BLaER1 (cell line): ENCODE results near the gene FKBP14.

Experiments used
- H3K27ac ChIP-seq: shearing (Covaris generic); formaldehyde crosslinking; 2 replicates; pipeline ENCODE4 v1.8.1; 2022
- H3K27me3 ChIP-seq: shearing (Covaris generic); formaldehyde crosslinking; 2 replicates; pipeline ENCODE4 v1.8.1; 2022
- H3K36me3 ChIP-seq: shearing (Covaris generic); formaldehyde crosslinking; 2 replicates; pipeline ENCODE4 v1.8.1; 2022
- H3K4me1 ChIP-seq: shearing (Covaris generic); formaldehyde crosslinking; 2 replicates; pipeline ENCODE4 v1.8.1; 2022
- H3K4me2 ChIP-seq: shearing (Covaris generic); formaldehyde crosslinking; 2 replicates; pipeline ENCODE4 v1.8.1; 2022
- H3K4me3 ChIP-seq: shearing (Covaris generic); formaldehyde crosslinking; 2 replicates; pipeline ENCODE4 v1.8.1; 2022
- H3K9ac ChIP-seq: shearing (Covaris generic); formaldehyde crosslinking; 2 replicates; pipeline ENCODE4 v1.8.1; 2022
- H3K9me3 ChIP-seq: shearing (Covaris generic); formaldehyde crosslinking; 2 replicates; pipeline ENCODE4 v1.8.1; 2022
- H4K20me1 ChIP-seq: shearing (Covaris generic); formaldehyde crosslinking; 2 replicates; pipeline ENCODE4 v1.8.1; 2022
- Cebpa-rat ChIP-seq: shearing (Covaris generic); IDR thresholded peaks from 2 replicates; pipeline ENCODE4 v1.8.1; 2022

The FKBP14 gene

DNA sequence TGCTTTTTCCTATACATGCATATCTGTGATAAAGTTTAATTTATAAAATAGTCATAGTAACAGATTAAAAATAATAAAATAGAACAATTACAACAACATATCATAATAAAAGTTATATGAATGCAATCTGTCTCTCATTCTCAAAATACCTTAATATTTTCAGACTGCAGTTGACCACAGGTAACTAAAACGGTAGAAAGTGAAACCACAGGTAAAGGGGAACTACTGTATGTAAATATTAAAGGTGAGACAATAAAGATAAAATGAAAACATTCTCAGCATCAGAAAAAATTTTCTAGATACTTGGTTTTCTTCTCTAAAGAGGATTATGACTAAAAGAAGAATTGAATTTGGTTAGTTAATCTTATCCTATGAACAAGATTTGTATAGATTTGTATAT, 6.0 kb downstream of the FKBP14 start:
- Histone ChIP-seq H3K4me1 (peaks cover 23% of the 10 kb centered on the region), H3K4me3 (no peak overlapping the region), H3K4me2 (no peak overlapping the region), H4K20me1 (no peaks in the 10 kb centered on the region), H3K9me3 (no peaks in the 10 kb centered on the region), H3K9ac (no peak overlapping the region), H3K27ac (no peak overlapping the region), H3K36me3 (peaks cover 34% of the 10 kb centered on the region), H3K27me3 (no peaks in the 10 kb centered on the region)
- TF ChIP-seq Cebpa-rat: no peak

DNA sequence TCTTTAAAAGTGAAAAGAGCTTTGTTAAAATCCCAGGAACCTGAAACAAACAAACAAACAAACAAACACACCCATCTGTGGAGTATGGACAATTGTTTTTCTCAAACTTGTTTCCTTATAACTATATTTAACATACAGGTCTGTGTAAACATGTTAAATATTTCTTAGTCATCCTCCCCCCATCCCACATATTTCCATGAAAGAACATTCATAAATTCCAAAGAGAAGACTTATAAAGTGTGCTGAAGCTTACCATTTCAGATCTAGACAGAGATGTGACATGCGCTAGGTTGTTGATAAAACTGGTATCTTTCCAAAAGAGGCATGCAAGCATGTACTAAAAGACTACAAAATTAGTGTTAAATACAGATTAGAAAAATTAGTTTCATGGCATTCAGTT, 6.5 kb downstream of the FKBP14 start:
- no peaks in the 10 kb centered on the region for H3K9me3 ChIP-seq
- H3K4me2 ChIP-seq: no peak overlapping the region
- H3K4me3 ChIP-seq: no peak overlapping the region
- peaks cover 18% of the 10 kb centered on the region for H3K4me1 ChIP-seq
- H3K9ac ChIP-seq: no peak overlapping the region
- H4K20me1 ChIP-seq: no peaks in the 10 kb centered on the region
- no peak overlapping the region for H3K27ac ChIP-seq
- H3K36me3 ChIP-seq: peaks cover 38% of the 10 kb centered on the region
- TF ChIP-seq Cebpa-rat: no peak
- H3K27me3 ChIP-seq: no peaks in the 10 kb centered on the region

DNA sequence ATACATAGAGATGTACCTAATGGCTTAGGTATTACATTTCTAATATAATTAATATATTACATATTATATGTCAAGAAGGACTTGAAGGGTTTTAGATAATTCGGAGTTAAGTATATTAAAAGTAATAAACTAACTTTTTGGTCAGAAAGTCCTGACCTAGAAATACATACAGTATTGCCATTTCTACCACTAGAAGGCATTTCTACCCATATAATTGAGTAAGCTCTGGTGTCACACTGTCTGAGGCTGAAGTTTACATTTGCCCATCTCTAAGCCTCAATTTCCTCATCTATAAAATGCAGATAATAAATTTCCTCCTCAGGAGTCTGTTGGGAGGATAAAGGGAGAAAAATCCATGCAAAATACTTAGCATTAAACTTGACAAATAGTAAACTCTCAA, 7.1 kb downstream of the FKBP14 start:
- H3K9ac ChIP-seq: no peak overlapping the region
- no peaks in the 10 kb centered on the region for H3K9me3 ChIP-seq
- H3K4me1 ChIP-seq: peaks cover 12% of the 10 kb centered on the region
- peaks cover 39% of the 10 kb centered on the region for H3K36me3 ChIP-seq
- no peak overlapping the region for H3K27ac ChIP-seq
- H3K4me2 ChIP-seq: no peak overlapping the region
- no peak for TF ChIP-seq Cebpa-rat
- H3K4me3 ChIP-seq: no peak overlapping the region
- H3K27me3 ChIP-seq: no peaks in the 10 kb centered on the region
- H4K20me1 ChIP-seq: no peaks in the 10 kb centered on the region

DNA sequence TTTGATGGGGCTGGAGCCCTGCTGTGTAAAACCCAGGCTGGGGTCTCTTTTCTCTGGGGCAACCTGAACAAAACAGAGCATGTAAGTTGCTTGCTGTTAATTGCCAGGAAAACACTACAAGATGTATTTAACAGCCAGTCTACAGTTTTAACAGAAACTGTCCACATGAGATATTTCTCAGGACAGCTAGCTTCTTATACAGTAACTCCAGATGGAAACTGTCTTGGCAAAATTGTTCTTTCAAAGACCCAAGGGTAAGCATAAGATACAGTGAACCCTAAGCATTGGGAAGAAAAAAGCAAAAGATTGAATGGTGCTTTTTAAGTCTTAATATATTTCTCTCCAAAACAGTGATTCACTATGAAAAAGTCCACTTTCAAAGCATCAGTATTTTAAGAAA, 8.1 kb downstream of the FKBP14 start:
- Histone ChIP-seq H3K4me2 (no peak overlapping the region), H3K9me3 (no peaks in the 10 kb centered on the region), H3K4me1 (0 out of 2 replicates have a peak, but pooled peaks cover 2% of the 10 kb centered on the region), H3K27ac (no peak overlapping the region), H3K9ac (no peak overlapping the region), H3K4me3 (no peak overlapping the region), H3K27me3 (no peaks in the 10 kb centered on the region), H3K36me3 (peaks cover 49% of the 10 kb centered on the region), H4K20me1 (no peaks in the 10 kb centered on the region)
- TF ChIP-seq Cebpa-rat: no peak

DNA sequence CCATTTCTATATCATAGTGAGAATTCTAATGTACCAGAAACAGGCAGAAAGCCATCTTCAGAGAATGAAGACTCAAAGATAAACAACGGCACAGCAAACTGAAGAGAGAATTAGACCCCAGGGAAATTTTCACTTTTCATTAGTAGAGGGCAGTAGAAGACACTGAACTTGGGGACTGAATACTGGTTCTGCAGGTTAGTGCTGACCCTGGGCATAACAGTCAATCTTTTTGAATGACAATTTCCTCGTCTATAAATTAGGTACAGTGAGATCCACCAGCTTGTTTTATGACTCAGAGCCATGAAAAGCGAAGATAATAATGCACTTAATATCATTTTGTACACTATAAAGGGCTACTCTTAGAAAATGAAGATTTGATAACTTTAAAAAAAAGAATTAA, 13.7 kb downstream of the FKBP14 start:
- no peak overlapping the region for H3K4me2 ChIP-seq
- H3K4me1 ChIP-seq: no peaks in the 10 kb centered on the region
- H3K9ac ChIP-seq: no peak overlapping the region
- peaks cover 36% of the 10 kb centered on the region for H3K36me3 ChIP-seq
- no peaks in the 10 kb centered on the region for H4K20me1 ChIP-seq
- no peaks in the 10 kb centered on the region for H3K9me3 ChIP-seq
- H3K27me3 ChIP-seq: no peaks in the 10 kb centered on the region
- TF ChIP-seq Cebpa-rat: no peak
- H3K4me3 ChIP-seq: no peak overlapping the region
- no peak overlapping the region for H3K27ac ChIP-seq

DNA sequence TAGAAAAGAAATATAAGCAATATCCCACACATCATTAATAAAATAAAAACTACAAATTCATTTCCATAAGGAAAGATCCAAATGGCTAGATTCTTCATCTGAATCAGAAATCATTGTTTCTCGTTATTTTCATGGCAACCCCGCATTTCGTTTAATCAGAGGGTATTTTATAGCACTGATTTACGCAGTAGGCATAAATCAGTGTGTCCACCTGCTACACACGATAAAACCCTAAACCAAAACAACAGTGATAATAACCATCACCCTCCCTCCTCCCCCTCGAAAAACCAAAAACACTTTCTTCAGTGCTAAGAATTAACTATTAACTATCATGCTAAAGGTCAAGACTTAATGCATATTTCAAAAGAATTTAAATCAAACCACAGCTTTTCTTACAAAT, 16.5 kb downstream of the FKBP14 start:
- H3K27me3 ChIP-seq: no peaks in the 10 kb centered on the region
- H3K4me1 ChIP-seq: no peaks in the 10 kb centered on the region
- H3K36me3 ChIP-seq: peaks cover 12% of the 10 kb centered on the region
- no peak overlapping the region for H3K4me3 ChIP-seq
- no peaks in the 10 kb centered on the region for H3K9me3 ChIP-seq
- TF ChIP-seq Cebpa-rat: no peak
- H3K27ac ChIP-seq: no peak overlapping the region
- H3K9ac ChIP-seq: no peak overlapping the region
- H3K4me2 ChIP-seq: no peak overlapping the region
- H4K20me1 ChIP-seq: no peaks in the 10 kb centered on the region

DNA sequence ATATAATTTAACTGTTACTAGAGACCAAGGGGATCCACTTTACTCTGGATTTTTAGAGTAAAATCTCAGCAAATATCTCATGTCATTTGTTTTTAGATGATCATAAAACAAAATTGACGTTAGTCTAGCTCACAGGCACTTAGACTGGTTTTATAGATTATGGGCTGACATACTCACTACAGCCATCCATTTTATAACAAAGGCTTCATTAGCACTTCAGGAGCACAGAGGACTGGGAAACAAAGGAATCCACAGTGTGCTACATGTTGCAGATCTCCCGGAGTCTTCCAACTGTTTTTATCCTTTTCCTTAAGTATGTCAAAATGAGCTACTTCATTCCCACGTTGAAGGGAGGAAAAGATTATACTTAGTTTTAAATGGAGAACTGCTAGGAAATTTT, 21.0 kb downstream of the FKBP14 start:
- no peak for TF ChIP-seq Cebpa-rat
- no peaks in the 10 kb centered on the region for H3K9me3 ChIP-seq
- no peak overlapping the region for H3K4me3 ChIP-seq
- no peaks in the 10 kb centered on the region for H3K27me3 ChIP-seq
- H3K4me2 ChIP-seq: no peak overlapping the region
- H3K36me3 ChIP-seq: no peaks in the 10 kb centered on the region
- no peak overlapping the region for H3K9ac ChIP-seq
- H4K20me1 ChIP-seq: no peaks in the 10 kb centered on the region
- no peak overlapping the region for H3K27ac ChIP-seq
- H3K4me1 ChIP-seq: no peaks in the 10 kb centered on the region

DNA sequence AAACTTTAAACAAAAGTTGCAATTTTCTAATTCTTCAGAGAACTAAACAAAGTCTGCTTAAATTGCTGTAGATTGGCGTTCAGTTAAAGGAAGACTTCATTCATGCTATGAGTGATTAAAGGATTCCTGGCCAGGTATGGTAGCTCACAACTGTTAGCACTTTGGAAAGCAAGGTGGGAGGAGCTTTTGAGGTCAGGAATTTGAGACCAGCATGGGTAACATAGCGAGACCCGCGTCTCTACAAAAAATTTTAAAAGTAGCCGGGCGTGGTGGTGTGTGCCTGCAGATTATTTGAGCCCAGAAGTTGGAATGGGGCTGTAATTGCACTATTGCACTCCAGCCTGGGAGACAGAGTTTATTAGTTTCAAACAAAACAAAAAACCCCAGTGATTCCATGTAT, 23.4 kb downstream of the FKBP14 start:
- H4K20me1 ChIP-seq: no peaks in the 10 kb centered on the region
- TF ChIP-seq Cebpa-rat: no peak
- H3K4me1 ChIP-seq: no peaks in the 10 kb centered on the region
- H3K27ac ChIP-seq: no peak overlapping the region
- H3K9ac ChIP-seq: no peak overlapping the region
- H3K27me3 ChIP-seq: no peaks in the 10 kb centered on the region
- H3K9me3 ChIP-seq: 0 out of 2 replicates have a peak, but pooled peaks cover 3% of the 10 kb centered on the region
- H3K4me3 ChIP-seq: no peak overlapping the region
- H3K4me2 ChIP-seq: no peak overlapping the region
- H3K36me3 ChIP-seq: no peaks in the 10 kb centered on the region

DNA sequence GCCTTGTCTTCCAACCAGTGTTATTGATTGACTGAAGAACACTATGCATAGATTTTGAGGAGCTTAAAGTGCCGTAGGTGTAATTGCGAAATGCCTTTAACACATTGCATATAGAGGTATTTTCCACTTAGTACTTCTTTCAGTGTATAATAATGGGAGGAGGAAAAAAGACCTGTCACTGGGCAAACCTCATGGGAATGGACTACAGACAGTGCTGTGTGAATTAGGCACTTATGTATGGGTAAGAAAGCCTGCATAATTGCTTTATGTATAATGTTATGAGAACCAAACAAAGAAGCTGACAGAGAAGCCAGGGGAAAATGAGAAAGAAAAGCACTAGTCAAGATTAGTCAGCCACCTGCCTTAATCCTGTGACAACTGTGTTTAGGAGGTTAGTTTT, 24.5 kb downstream of the FKBP14 start:
- H3K4me1 ChIP-seq: no peaks in the 10 kb centered on the region
- H3K27me3 ChIP-seq: no peaks in the 10 kb centered on the region
- H3K4me2 ChIP-seq: no peak overlapping the region
- H3K4me3 ChIP-seq: no peak overlapping the region
- H3K9me3 ChIP-seq: peaks cover 7% of the 10 kb centered on the region; the same call in 1 of the 2 replicates
- H3K27ac ChIP-seq: no peak overlapping the region
- H3K36me3 ChIP-seq: no peaks in the 10 kb centered on the region
- no peak overlapping the region for H3K9ac ChIP-seq
- no peak for TF ChIP-seq Cebpa-rat
- H4K20me1 ChIP-seq: no peaks in the 10 kb centered on the region

DNA sequence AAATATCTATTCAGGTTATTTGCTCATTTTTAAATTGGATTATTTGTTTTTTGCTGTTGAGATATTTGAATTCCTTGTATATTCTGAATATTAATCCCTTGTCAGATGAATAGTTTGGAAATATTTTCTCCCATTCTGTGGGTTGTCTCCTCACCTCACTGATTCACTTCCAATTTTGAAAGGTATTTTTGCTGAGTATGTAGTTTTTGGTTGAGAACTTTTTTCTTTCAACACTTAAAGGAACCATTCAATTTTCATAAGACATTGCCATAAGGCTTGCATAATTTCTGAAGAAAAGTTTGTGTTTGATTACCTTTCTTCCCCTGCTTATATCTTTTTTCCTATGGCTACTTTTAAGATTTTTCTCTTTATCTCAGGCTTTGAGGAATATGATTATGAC, 28.0 kb downstream of the FKBP14 start:
- Histone ChIP-seq H3K4me1 (no peaks in the 10 kb centered on the region), H3K27ac (no peak overlapping the region), H3K9me3 (peaks cover 22% of the 10 kb centered on the region), H4K20me1 (no peaks in the 10 kb centered on the region), H3K4me2 (no peak overlapping the region), H3K4me3 (no peak overlapping the region), H3K9ac (no peak overlapping the region), H3K27me3 (no peaks in the 10 kb centered on the region), H3K36me3 (no peaks in the 10 kb centered on the region)
- no peak for TF ChIP-seq Cebpa-rat

DNA sequence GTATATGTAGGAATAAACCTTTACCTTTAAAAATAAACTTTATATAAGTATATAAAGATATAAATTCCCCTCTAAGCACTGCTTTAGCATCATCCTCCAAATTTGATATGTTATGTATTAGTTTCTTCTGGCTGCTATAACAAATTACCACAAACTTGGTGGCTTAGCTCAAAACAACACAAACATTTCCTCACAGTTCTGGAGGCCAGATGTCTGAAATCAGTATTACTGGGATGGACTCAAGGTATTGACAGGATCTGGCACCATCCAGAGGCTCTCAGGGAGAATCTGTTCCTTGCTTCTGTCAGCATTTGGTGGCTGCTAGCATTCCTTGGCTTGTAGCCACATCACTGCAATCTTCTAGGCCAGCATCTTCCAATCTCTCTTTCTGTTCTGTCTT, 30.2 kb downstream of the FKBP14 start:
- H3K4me3 ChIP-seq: no peak overlapping the region
- no peaks in the 10 kb centered on the region for H3K4me1 ChIP-seq
- H4K20me1 ChIP-seq: no peaks in the 10 kb centered on the region
- H3K9ac ChIP-seq: no peak overlapping the region
- H3K4me2 ChIP-seq: no peak overlapping the region
- H3K9me3 ChIP-seq: peaks cover 43% of the 10 kb centered on the region
- H3K27me3 ChIP-seq: peaks cover 11% of the 10 kb centered on the region; the same call in 1 of the 2 replicates
- TF ChIP-seq Cebpa-rat: no peak
- no peaks in the 10 kb centered on the region for H3K36me3 ChIP-seq
- no peak overlapping the region for H3K27ac ChIP-seq
